ENCODE results near the gene SIK2.
A peak's percentile ranks its signal among the peaks of the same experiment; 100 is the strongest.
"Not testable (repeated sequence)": the region's sequence is repeated elsewhere in the genome, so short reads cannot be mapped to it uniquely, and the experiment has no call there.

Gene SIK2

GRCh38 chr11:111765320-111765983, 163.2 kb downstream of the SIK2 start:
- DNase-seq, result no peak

- DNase-seq, result peak; percentile 87
Measured at GRCh38 chr11:111765984-111766833, 164.0 kb downstream of the SIK2 start, which contains the start of gene PPP2R1B. TSS of gene PPP2R1B (minus strand) at chr11:111766389. CDS start at chr11:111766361, 28 bp downstream.

- no peak for DNase-seq
Measured at GRCh38 chr11:111766834-111767142, 164.5 kb downstream of the SIK2 start.

- DNase-seq, result no peak
Measured at GRCh38 chr11:111770581-111771134, 168.4 kb downstream of the SIK2 start.

GRCh38 chr11:111771205-111771604, 169.0 kb downstream of the SIK2 start:
- not testable (repeated sequence) for DNase-seq

- DNase-seq, result no peak
Measured at GRCh38 chr11:111772535-111772934, 170.3 kb downstream of the SIK2 start.

DNA sequence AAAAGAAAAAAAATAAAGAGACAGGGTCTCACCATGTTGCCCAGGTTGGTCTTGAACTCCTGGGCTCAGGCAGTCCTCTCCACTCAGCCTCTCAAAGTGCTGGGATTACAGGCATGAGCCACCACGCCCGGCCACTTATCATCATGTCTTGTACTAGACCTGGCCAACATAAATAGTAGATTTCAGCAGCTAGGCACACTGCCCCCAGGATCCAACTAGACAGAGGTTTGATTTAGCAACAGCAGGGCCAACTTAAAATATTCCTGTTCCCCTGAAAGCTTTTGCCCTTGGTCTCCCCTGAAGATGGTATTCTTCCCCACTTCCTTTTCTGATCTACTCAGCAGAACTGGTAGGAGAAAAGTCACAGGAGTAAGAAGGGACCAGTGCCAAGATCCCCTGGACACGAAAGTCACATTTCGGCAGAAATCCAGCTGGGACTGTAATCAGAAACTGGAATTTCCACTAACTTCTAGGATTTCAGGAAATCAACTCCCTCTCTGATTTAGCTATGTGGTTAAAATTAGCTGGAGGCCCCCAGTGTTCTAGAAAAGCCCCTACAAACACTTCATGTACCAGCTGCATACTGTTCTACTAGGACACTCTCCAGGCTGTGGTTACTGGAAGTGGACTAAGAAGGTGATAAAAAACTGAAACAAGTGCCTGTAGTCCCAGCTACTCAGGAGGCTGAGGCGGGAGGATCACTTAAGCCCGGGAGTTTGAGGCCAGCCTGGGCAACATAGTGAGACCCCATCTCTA, 172.9 kb downstream of the SIK2 start:
- DNase-seq, result no peak

DNA sequence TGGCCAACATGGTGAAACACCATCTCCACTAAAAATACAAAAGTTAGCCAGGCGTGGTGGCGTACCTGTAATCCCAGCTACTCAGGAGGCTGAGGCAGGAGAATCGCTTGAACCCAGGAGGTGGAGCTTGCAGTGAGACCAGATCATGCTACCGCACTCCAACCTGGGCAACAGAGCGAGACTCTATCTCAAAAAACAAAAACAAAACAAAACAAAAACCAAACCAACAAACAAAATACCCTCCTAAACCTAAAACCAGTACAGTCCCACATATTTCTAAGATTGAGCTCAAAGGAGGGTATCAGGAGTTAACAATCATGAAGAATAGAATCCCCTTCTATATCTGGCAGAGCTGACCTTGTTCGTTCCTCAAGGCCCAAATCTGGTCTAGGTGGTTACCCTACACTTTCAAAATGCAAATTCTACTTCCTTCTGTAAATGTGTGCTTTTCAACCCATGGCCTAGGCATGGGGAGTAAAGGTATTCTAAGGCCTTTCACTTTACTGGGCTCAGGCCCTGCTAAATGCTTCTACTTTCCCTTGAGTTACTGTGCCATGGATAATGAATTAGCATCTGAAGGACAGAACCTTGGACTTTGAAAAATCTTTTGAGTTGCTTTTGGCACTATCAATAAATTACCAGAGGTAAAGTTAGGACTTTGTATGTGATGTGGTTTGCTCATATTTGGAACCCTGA, 174.3 kb downstream of the SIK2 start:
- DNase-seq, result no peak

GRCh38 chr11:111777094-111778046, 175.1 kb downstream of the SIK2 start:
- DNase-seq, result peak; percentile 89

GRCh38 chr11:111778047-111778558, 175.9 kb downstream of the SIK2 start:
- DNase-seq, result no peak

DNA sequence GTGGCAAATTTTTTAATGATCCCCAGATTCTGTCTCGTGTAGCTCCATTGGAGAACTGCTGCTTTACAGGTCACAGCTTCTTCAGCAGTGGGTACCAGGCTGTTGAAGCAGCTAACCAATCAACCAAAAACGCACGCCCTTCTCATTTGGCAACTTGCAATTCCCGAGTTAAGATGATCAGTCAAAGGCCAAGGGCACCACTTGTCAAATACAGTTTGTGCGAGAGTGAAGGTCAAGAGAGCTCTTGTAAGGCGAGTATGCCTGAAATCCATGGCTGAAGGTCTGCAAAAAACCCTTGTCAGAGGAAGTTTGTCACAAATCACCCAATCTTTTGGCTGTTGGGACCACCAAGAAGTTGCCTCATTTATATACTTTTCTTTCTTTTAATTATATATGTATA, 176.9 kb downstream of the SIK2 start:
- DNase-seq, result no peak

Data from hematopoietic multipotent progenitor cell treated with erythropoietin and hydrocortisone succinate and interleukin-3 and kit ligand, for 4 days (in vitro differentiated cells).